Measurements from ENCODE around the gene HOXA5. TPM values are rescaled to one million over a fixed set of nuclear protein-coding genes. Genes with fewer than 3 reads are reported as not detected.

HOXA5 gene
- total RNA-seq, 1 donor from 2014 or later: 3.2 TPM

- Mint-ChIP-seq H3K4me1 (peaks cover 15% of the 10 kb centered on the region), H3K27ac (ENCODE audit: unreplicated experiment) (no peak overlapping the region), H3K36me3 (ENCODE audit: low read depth) (peaks cover 3% of the 10 kb centered on the region), H3K9me3 (no peaks in the 10 kb centered on the region), H3K4me3 (peak overlapping the region; percentile 68), H3K27me3 (ENCODE audit: low read depth) (peaks cover 94% of the 10 kb centered on the region)
- no peak for DNase-seq (ENCODE audit: low read depth, low spot score)
- TF ChIP-seq, protein P1, sequence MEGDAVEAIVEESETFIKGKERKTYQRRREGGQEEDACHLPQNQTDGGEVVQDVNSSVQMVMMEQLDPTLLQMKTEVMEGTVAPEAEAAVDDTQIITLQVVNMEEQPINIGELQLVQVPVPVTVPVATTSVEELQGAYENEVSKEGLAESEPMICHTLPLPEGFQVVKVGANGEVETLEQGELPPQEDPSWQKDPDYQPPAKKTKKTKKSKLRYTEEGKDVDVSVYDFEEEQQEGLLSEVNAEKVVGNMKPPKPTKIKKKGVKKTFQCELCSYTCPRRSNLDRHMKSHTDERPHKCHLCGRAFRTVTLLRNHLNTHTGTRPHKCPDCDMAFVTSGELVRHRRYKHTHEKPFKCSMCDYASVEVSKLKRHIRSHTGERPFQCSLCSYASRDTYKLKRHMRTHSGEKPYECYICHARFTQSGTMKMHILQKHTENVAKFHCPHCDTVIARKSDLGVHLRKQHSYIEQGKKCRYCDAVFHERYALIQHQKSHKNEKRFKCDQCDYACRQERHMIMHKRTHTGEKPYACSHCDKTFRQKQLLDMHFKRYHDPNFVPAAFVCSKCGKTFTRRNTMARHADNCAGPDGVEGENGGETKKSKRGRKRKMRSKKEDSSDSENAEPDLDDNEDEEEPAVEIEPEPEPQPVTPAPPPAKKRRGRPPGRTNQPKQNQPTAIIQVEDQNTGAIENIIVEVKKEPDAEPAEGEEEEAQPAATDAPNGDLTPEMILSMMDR (conservative IDR thresholded peaks at IDR 0.05): no peak
These were observed 14.4 kb downstream of the HOXA5 start for GRCh38 chr7:27128776-27129728.

- TF ChIP-seq, protein P1 (conservative IDR thresholded peaks at IDR 0.05): no peak
These were observed 15.4 kb downstream of the HOXA5 start for GRCh38 chr7:27128034-27128433.

GRCh38 chr7:27126596-27127327 is 16.7 kb downstream of the HOXA5 start:
- Mint-ChIP-seq H3K27me3 (ENCODE audit: low read depth) (peaks cover 94% of the 10 kb centered on the region), H3K4me3 (no peak overlapping the region), H3K9me3 (no peaks in the 10 kb centered on the region), H3K4me1 (peaks cover 22% of the 10 kb centered on the region), H3K36me3 (ENCODE audit: low read depth) (no peaks in the 10 kb centered on the region), H3K27ac (ENCODE audit: unreplicated experiment) (no peak overlapping the region)
- TF ChIP-seq, protein P1 (conservative IDR thresholded peaks at IDR 0.05): no peak
- no peak for DNase-seq (ENCODE audit: low read depth, low spot score)

More at GRCh38 chr7:27128034-27128433, 15.4 kb downstream of the HOXA5 start:
- Mint-ChIP-seq H3K27me3 (ENCODE audit: low read depth) (peaks cover 94% of the 10 kb centered on the region), H3K27ac (ENCODE audit: unreplicated experiment) (no peak overlapping the region), H3K4me1 (peaks cover 18% of the 10 kb centered on the region), H3K9me3 (no peaks in the 10 kb centered on the region), H3K4me3 (peak overlapping the region; percentile 68), H3K36me3 (ENCODE audit: low read depth) (no peaks in the 10 kb centered on the region)
- no peak for DNase-seq (ENCODE audit: low read depth, low spot score)

DNA sequence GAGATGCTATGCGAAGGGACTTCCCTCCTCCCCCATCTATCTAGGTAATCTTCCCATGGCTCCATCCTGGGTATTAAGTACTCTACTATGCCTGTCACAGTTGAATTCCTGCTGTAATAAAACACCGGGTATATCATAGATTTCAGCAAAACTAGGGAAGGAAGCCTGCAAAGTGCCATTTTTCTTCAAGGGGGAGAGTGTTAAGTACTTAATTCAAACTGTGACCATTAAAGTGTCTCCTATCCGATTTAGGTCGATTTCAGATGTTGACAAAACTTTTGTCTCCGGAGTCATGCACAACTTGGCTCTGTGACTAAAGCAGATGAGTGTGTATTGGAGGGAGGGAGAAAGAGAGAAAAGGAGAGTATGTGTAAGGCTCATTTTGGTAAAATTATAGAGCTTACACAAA is 17.5 kb downstream of the HOXA5 start:
- no peaks in the 10 kb centered on the region for H3K36me3 Mint-ChIP-seq (ENCODE audit: low read depth)
- TF ChIP-seq, protein P1 (conservative IDR thresholded peaks at IDR 0.05): no peak
- DNase-seq (ENCODE audit: low read depth, low spot score): no peak
- no peak overlapping the region for H3K27ac Mint-ChIP-seq (ENCODE audit: unreplicated experiment)
- no peaks in the 10 kb centered on the region for H3K9me3 Mint-ChIP-seq
- peak overlapping the region; percentile 12 for H3K4me3 Mint-ChIP-seq
- peaks cover 22% of the 10 kb centered on the region for H3K4me1 Mint-ChIP-seq
- H3K27me3 Mint-ChIP-seq (ENCODE audit: low read depth): peaks cover 94% of the 10 kb centered on the region

GRCh38 chr7:27124902-27125689 is 18.4 kb downstream of the HOXA5 start:
- Mint-ChIP-seq H3K4me1 (peaks cover 22% of the 10 kb centered on the region), H3K9me3 (no peaks in the 10 kb centered on the region), H3K4me3 (peak overlapping the region; percentile 83), H3K36me3 (ENCODE audit: low read depth) (no peaks in the 10 kb centered on the region), H3K27ac (ENCODE audit: unreplicated experiment) (no peak overlapping the region), H3K27me3 (ENCODE audit: low read depth) (peaks cover 99% of the 10 kb centered on the region)
- TF ChIP-seq, protein P1 (conservative IDR thresholded peaks at IDR 0.05): no peak
- DNase-seq (ENCODE audit: low read depth, low spot score): no peak
